HUES48 (cell line): ENCODE measurements around the gene PBOV1.
"Not testable (repeated sequence)": the region's sequence is repeated elsewhere in the genome, so short reads cannot be mapped to it uniquely, and the experiment has no call there.

Source experiments
- H3K27ac ChIP-seq: one replicate; pipeline ENCODE4 v1.7.0; 2013; ENCODE audit warnings: low read depth, low read length, inconsistent platforms
- H3K27me3 ChIP-seq: 2 replicates; pipeline ENCODE4 v1.6.1; 2013; ENCODE audit warnings: mild to moderate bottlenecking, low read length; ENCODE audit not compliant: control insufficient read depth, insufficient read depth
- H3K36me3 ChIP-seq: 2 replicates; pipeline ENCODE4 v1.6.1; 2013; ENCODE audit warnings: low read length; ENCODE audit not compliant: control insufficient read depth, insufficient read depth
- H3K4me1 ChIP-seq: 2 replicates; pipeline ENCODE4 v1.6.1; 2013; ENCODE audit warnings: mild to moderate bottlenecking, low read length; ENCODE audit not compliant: control insufficient read depth, insufficient read depth
- H3K4me3 ChIP-seq: 2 replicates; pipeline ENCODE4 v1.5.1; 2013; ENCODE audit warnings: mild to moderate bottlenecking, low read depth, low read length
- H3K9ac ChIP-seq: 2 replicates; pipeline ENCODE4 v1.6.1; 2013; ENCODE audit warnings: mild to moderate bottlenecking, low read depth, low read length, moderate library complexity
- H3K9me3 ChIP-seq: 2 replicates; pipeline ENCODE4 v1.6.1; 2013; ENCODE audit warnings: low read length; ENCODE audit not compliant: control insufficient read depth, insufficient read depth

Gene PBOV1

GRCh38 chr6:138226700-138227315 lies 8.5 kb upstream of the PBOV1 start:
- H3K4me1 ChIP-seq, result no peaks in the 10 kb centered on the region
- no peaks in the 10 kb centered on the region for H3K9me3 ChIP-seq
- no peak overlapping the region for H3K27ac ChIP-seq
- H3K9ac ChIP-seq, result no peak overlapping the region
- H3K27me3 ChIP-seq, result no peaks in the 10 kb centered on the region
- H3K4me3 ChIP-seq, result no peak overlapping the region
- peaks cover 8% of the 10 kb centered on the region for H3K36me3 ChIP-seq

- H3K36me3 ChIP-seq, result peaks cover 8% of the 10 kb centered on the region
- H3K27ac ChIP-seq, result no peak overlapping the region
- H3K9ac ChIP-seq, result no peak overlapping the region
- no peaks in the 10 kb centered on the region for H3K9me3 ChIP-seq
- no peaks in the 10 kb centered on the region for H3K27me3 ChIP-seq
- no peaks in the 10 kb centered on the region for H3K4me1 ChIP-seq
- H3K4me3 ChIP-seq, result no peak overlapping the region
Measured at GRCh38 chr6:138225953-138226352, 7.7 kb upstream of the PBOV1 start.

- H3K36me3 ChIP-seq, result peaks cover 3% of the 10 kb centered on the region; the same call in 1 of the 2 replicates
- no peaks in the 10 kb centered on the region for H3K9me3 ChIP-seq
- no peak overlapping the region for H3K4me3 ChIP-seq
- H3K27ac ChIP-seq, result no peak overlapping the region
- H3K4me1 ChIP-seq, result no peaks in the 10 kb centered on the region
- H3K27me3 ChIP-seq, result no peaks in the 10 kb centered on the region
- no peak overlapping the region for H3K9ac ChIP-seq
Measured at GRCh38 chr6:138222901-138223546, 4.7 kb upstream of the PBOV1 start.

DNA sequence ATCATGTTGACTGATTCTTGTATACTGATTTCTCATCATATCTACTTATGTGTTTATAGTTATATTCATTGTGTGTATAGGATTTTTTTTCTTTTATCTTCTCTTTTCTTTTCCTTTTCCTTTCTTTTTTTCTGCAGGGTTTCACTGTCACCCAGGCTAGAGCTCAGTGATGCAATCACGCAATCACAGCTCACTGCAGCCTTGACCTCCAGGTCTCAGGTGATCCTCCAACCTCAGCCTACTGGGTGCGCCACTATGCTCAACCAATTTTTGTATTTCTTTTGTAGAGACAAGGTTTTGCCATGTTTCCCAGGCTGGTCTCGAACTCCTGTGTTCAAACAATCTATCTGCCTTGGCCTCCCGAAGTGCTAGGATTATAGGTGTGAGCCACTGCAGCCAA lies 1.6 kb upstream of the PBOV1 start:
- H3K27me3 ChIP-seq, result no peaks in the 10 kb centered on the region
- no peaks in the 10 kb centered on the region for H3K9me3 ChIP-seq
- no peak overlapping the region for H3K4me3 ChIP-seq
- H3K36me3 ChIP-seq, result peaks cover 3% of the 10 kb centered on the region; the same call in 1 of the 2 replicates
- H3K27ac ChIP-seq, result no peak overlapping the region
- no peaks in the 10 kb centered on the region for H3K4me1 ChIP-seq
- no peak overlapping the region for H3K9ac ChIP-seq

DNA sequence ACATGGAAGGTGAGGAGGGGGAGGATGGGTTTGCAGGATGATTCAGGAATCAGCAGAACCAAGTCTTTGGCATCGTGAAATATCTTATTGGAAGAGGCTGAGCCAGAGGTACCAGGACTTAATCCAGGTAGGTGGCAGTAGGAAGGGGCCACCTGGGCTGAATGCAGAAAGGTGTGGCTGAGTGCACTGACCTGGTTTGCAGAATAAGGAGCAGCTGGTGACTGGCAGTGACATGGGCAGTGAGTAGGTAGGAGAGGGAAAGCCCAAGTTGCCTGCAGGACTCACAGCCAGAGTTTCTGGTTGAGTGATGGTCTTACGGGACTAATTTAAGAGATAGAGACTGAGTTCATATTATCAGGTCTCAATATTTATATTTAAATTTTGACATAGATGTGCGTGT lies 1.1 kb upstream of the PBOV1 start:
- Histone ChIP-seq H3K9ac (no peak overlapping the region), H3K36me3 (peaks cover 2% of the 10 kb centered on the region; the same call in 1 of the 2 replicates), H3K27ac (no peak overlapping the region), H3K4me1 (no peaks in the 10 kb centered on the region), H3K4me3 (no peak overlapping the region), H3K9me3 (no peaks in the 10 kb centered on the region), H3K27me3 (no peaks in the 10 kb centered on the region)

DNA sequence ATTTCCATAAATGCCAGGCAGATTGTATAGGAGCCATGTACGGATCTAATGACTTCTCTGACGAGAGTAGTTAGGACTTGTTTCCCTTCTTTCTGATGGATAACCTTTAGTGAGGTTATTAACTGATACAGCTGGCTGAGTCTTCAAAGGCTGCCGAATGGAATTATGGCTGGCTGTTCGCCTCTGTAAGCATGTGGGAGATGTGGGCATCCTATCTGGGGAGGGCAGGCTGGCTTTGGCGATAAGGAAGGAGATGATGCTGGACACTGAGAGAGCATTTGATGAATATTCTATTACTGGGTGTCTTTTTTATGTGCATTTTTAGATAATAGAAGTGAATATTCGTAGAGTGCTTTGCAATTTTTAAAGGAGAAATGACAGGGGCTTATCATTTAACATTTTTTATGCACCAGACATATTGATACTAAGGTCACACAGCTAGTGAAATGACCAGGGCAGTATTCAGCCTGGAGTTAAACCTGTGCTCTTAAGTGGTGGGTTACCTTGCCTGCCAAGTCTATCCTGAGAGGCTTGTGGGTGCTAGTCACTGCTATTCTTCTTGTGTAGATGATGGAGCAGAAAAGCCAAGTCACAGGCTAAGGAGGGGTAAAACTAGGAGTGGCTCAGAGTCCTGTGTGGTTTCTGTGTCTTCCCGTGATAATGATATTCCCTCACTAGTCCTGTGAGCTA lies 3.1 kb downstream of the PBOV1 start:
- Histone ChIP-seq H3K9ac (no peak overlapping the region), H3K27me3 (no peaks in the 10 kb centered on the region), H3K27ac (no peak overlapping the region), H3K4me3 (no peak overlapping the region), H3K4me1 (no peaks in the 10 kb centered on the region), H3K9me3 (no peaks in the 10 kb centered on the region), H3K36me3 (0 out of 2 replicates have a peak, but pooled peaks cover 7% of the 10 kb centered on the region)

GRCh38 chr6:138212530-138212929 lies 5.8 kb downstream of the PBOV1 start:
- H3K27ac ChIP-seq, H3K9me3 ChIP-seq, H3K4me3 ChIP-seq, H3K36me3 ChIP-seq, H3K4me1 ChIP-seq, H3K9ac ChIP-seq, H3K27me3 ChIP-seq: not testable (repeated sequence)

GRCh38 chr6:138211601-138212000 lies 6.7 kb downstream of the PBOV1 start:
- Histone ChIP-seq H3K4me1 (peaks cover 10% of the 10 kb centered on the region), H3K27ac (no peak overlapping the region), H3K9me3 (no peaks in the 10 kb centered on the region)

DNA sequence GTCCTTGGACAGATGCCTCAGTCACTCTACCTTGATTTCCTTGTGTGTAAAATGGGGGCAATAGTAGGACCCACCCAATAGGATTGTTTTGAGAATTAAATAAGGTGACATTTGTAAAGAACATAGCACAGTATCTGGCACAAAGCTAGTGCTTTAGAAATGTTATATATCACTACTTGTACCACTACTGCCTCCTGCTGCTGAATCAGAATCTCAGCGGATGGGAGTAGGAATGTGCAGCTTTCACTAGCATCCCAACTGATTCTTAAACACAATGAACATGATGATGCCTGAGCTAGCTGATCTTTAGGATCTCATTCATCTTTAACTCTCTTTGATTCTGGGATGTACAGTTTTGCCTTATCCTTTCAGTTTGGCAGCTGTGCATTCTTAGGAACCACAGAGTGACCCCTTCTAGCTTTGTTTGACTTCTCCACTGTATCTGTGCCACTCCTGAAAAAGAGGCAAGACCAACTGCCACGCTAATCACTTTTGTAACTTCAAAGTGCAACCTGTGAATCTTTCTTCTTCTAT lies 7.2 kb downstream of the PBOV1 start:
- no peaks in the 10 kb centered on the region for H3K27me3 ChIP-seq
- H3K9ac ChIP-seq, result no peak overlapping the region
- no peak overlapping the region for H3K27ac ChIP-seq
- H3K9me3 ChIP-seq, result no peaks in the 10 kb centered on the region
- 0 out of 2 replicates have a peak, but pooled peaks cover 7% of the 10 kb centered on the region for H3K36me3 ChIP-seq
- H3K4me1 ChIP-seq, result peaks cover 12% of the 10 kb centered on the region
- no peak overlapping the region for H3K4me3 ChIP-seq

More at GRCh38 chr6:138211601-138212000, 6.7 kb downstream of the PBOV1 start:
- Histone ChIP-seq H3K4me3 (no peak overlapping the region), H3K9ac (no peak overlapping the region), H3K27me3 (no peaks in the 10 kb centered on the region), H3K36me3 (0 out of 2 replicates have a peak, but pooled peaks cover 7% of the 10 kb centered on the region)

- Histone ChIP-seq H3K36me3 (0 out of 2 replicates have a peak, but pooled peaks cover 7% of the 10 kb centered on the region), H3K9ac (no peak overlapping the region), H3K27ac (no peak overlapping the region)
Measured at GRCh38 chr6:138206862-138207261, 11.4 kb downstream of the PBOV1 start.

More at GRCh38 chr6:138206862-138207261, 11.4 kb downstream of the PBOV1 start:
- Histone ChIP-seq H3K9me3 (no peaks in the 10 kb centered on the region), H3K4me3 (no peak overlapping the region), H3K27me3 (no peaks in the 10 kb centered on the region), H3K4me1 (peaks cover 12% of the 10 kb centered on the region)
